Transverse colon (tissue), 3 donors: Measurements from ENCODE around the gene PNPLA1.

Experiments
- CTCF ChIP-seq, 5 experiments: fragments of 200-600 bp in 3 of 5; fragments of 450-650 bp in 2 of 5; sonication (generic) in 3 of 5; IDR thresholded peaks; 1 replicate in 2 of 5; 2 replicates in 3 of 5; pipeline ENCODE4 v1.5.1; 2016 to 2017; ENCODE audit warnings: antibody characterized with exemption in 5 of 5, inconsistent platforms in 3 of 5, mild to moderate bottlenecking in 2 of 5, moderate library complexity in 1 of 5
- EP300 ChIP-seq: sonication (generic); formaldehyde crosslinking; IDR thresholded peaks from one replicate; pipeline ENCODE4 v1.6.1; 2017; ENCODE audit warnings: antibody characterized with exemption, low read depth
- POLR2A ChIP-seq: fragments of 450-650 bp; IDR thresholded peaks from one replicate; pipeline ENCODE4 v1.6.1; 2016; ENCODE audit warnings: antibody characterized with exemption, mild to moderate bottlenecking, moderate library complexity

- TF ChIP-seq CTCF (IDR thresholded peaks at IDR 0.05) (no peak), POLR2A (no peak), EP300 (no peak)
Measured at GRCh38 chr6:36337814-36338213, 68.0 kb downstream of the PNPLA1 start.
